Brain microvascular endothelial cell (primary cell): ENCODE results near the gene ATXN7.

Source experiments
- DNase-seq: peaks from one replicate; pipeline ENCODE4 v3.0.0-alpha.2; 2020
- H3K27ac ChIP-seq: fragments of 250-450 bp; sonication (Bioruptor Pico); 2 replicates; pipeline ENCODE4 v1.5.1; 2020; ENCODE audit warnings: mild to moderate bottlenecking, moderate library complexity
- H3K27me3 ChIP-seq: fragments of 250-450 bp; sonication (Bioruptor Pico); replicated peaks from 2 replicates; pipeline ENCODE4 v1.5.1; 2020; ENCODE audit warnings: mild to moderate bottlenecking
- H3K36me3 ChIP-seq: fragments of 250-450 bp; sonication (Bioruptor Pico); replicated peaks from 2 replicates; pipeline ENCODE4 v1.5.1; 2020; ENCODE audit warnings: mild to moderate bottlenecking
- H3K4me3 ChIP-seq: 2 replicates; pipeline ENCODE4 v1.5.1; 2011; ENCODE audit warnings: low read depth, mild to moderate bottlenecking, control low read depth, low read length, moderate library complexity
- in situ Hi-C: cut with HindIII; loops from 2 replicates; pipeline ENCODE4 v1.10.0; 2017; ENCODE audit warnings: low sequenced_read_pairs, low pct_ligation_motif_present
- TF ChIP-seq, protein P1 (sequence below): IDR thresholded peaks from 2 replicates; pipeline ENCODE4 v1.5.1; 2011; ENCODE audit warnings: low read depth, mild to moderate bottlenecking, moderate library complexity, low read length, control low read depth, inconsistent platforms; ENCODE audit errors: missing control alignments

ATXN7 gene

DNA sequence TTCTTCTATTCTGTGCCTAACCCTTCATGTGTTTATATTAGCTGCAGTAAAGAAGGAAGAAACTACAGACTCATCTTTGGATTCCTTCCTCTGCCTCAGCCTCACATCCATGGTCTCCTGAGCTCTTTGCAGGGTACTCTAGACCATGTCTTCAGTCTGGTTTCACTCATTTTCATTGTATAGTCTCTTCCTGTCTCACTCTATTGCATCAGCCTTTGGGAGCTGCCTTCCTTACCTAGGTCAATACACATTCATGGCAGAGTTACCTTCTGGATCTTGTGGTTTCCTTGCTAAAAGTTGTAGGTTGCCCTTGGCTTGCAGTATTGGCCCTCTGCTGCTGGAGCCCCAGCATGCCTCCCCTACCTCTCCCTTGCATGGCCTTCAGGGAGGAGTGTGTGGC is 80.0 kb downstream of the ATXN7 start:
- Histone ChIP-seq H3K4me3 (no peak overlapping the region), H3K36me3 (no peaks in the 10 kb centered on the region), H3K27ac (no peak overlapping the region), H3K27me3 (no peaks in the 10 kb centered on the region)
- in situ Hi-C loops: no loop called here
- TF ChIP-seq, protein P1, sequence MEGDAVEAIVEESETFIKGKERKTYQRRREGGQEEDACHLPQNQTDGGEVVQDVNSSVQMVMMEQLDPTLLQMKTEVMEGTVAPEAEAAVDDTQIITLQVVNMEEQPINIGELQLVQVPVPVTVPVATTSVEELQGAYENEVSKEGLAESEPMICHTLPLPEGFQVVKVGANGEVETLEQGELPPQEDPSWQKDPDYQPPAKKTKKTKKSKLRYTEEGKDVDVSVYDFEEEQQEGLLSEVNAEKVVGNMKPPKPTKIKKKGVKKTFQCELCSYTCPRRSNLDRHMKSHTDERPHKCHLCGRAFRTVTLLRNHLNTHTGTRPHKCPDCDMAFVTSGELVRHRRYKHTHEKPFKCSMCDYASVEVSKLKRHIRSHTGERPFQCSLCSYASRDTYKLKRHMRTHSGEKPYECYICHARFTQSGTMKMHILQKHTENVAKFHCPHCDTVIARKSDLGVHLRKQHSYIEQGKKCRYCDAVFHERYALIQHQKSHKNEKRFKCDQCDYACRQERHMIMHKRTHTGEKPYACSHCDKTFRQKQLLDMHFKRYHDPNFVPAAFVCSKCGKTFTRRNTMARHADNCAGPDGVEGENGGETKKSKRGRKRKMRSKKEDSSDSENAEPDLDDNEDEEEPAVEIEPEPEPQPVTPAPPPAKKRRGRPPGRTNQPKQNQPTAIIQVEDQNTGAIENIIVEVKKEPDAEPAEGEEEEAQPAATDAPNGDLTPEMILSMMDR: no peak
- no peak for DNase-seq

DNA sequence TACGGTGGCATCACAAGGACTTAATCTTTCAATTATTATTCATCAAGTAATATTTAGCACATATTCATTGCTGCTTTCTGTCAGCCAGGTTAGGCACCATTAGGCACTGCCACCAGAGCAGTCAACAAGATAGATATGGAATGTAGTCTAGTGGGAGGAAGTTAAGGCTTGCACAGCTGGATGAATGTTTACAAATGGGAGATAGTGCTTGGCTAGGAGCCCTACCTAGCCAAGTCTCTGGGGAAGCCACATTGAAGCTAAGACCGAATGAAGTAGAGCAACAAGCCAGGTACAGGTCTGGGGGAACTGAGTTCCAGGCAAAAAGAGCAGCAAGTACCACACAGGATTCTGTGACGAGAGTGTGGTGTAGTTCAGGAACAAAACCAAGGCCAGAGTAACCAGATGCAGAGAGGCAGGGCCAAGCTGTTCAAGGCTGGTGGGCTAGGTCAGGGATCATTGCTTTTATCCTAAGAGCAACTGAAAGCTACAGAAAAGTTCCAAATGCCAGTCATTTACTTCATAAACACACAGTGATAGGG is 82.0 kb downstream of the ATXN7 start:
- in situ Hi-C loops: no loop called here
- H3K4me3 ChIP-seq: no peak overlapping the region
- H3K27ac ChIP-seq: no peak overlapping the region

DNA sequence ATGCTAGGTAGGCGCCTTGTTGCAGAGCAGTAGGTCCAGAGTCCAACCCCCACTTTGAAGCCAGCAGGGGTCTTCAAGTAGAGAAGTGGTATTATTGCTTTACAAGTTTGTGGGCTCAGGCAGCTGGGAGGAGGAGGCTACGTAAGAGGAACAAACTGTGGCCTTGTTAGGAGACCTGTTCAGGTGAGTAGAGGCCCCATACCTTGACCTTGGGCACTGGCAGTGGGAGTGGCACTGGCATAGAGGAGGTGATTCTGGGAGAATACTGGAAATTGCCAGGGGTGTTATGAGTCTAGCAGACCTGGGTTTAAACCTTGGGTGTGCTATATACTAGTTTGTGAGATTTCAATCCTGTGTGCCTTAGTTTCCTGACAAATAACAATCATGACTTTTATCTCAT is 83.1 kb downstream of the ATXN7 start:
- TF ChIP-seq, protein P1: no peak
- H3K27me3 ChIP-seq: no peaks in the 10 kb centered on the region
- no peak overlapping the region for H3K4me3 ChIP-seq

More for the DNA sequence above, 82.0 kb downstream of the ATXN7 start:
- no peaks in the 10 kb centered on the region for H3K36me3 ChIP-seq
- no peak for DNase-seq
- TF ChIP-seq, protein P1: no peak
- no peaks in the 10 kb centered on the region for H3K27me3 ChIP-seq

DNA sequence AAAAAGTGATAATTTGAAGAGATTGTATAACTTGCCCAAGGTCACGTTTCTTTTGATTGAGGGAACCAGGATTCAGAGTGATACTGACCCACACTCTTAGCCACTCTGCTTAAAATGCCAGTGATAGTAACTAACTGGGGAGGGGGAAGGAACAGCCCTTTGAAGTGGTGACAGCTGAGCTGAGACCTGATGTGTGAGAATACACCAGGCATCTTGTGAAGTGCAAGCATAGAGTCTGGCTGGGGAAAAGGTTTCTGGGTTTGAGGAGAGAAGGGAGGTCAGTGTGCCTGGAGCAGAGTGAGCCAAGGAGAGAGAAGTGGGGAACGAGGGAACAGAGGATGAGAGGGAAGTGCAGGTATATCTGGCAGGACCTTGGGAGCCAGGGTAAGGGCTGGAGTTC is 83.9 kb downstream of the ATXN7 start:
- TF ChIP-seq, protein P1: no peak
- no peak overlapping the region for H3K4me3 ChIP-seq
- no peaks in the 10 kb centered on the region for H3K36me3 ChIP-seq
- DNase-seq: no peak
- in situ Hi-C loops: no loop called here
- no peak overlapping the region for H3K27ac ChIP-seq
- no peaks in the 10 kb centered on the region for H3K27me3 ChIP-seq

More for the DNA sequence above, 83.1 kb downstream of the ATXN7 start:
- DNase-seq: no peak
- Histone ChIP-seq H3K36me3 (no peaks in the 10 kb centered on the region), H3K27ac (no peak overlapping the region)
- in situ Hi-C loops: no loop called here

DNA sequence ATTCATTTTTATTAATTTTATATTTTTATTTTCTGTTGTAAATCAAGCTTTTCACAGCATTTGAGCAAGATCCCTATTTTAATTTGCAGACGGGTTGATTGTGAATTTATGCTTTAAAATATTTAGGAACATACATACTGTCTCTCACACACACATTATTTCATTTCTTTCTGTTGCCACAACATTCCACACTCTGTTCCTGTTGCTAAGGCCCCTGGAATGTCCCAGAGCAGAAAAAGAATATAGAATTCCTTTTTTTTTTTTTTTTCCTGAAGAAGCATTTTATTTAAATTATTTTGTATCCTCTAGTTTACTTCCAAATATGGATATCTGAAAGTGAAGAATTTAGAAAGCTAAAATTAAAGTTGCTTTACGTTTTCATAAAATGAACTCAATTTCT is 85.3 kb downstream of the ATXN7 start:
- H3K27me3 ChIP-seq: no peaks in the 10 kb centered on the region
- peak; percentile 73 for DNase-seq
- H3K27ac ChIP-seq: peak overlapping the region; percentile 64

DNA sequence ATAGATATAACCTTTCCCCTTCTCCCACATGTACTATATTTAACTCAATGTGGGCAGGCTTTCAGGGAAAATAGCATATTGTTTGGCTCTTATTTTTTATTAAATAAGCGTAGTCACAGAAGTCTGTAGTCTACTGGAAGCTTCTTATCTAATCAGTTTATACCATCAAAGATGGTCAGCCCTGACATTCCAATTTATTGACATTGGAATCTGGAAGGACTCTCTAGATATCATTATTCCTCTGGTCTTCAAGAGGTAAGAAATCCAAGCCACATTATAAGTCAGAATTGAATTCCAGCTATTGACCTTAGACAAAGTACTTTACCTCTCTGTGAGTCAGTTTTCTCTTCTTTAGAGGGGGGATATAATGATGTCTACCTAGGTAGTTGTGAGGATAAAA is 87.0 kb downstream of the ATXN7 start:
- Histone ChIP-seq H3K4me3 (no peak overlapping the region), H3K27me3 (no peaks in the 10 kb centered on the region), H3K27ac (peak overlapping the region; percentile 26), H3K36me3 (peaks cover 2% of the 10 kb centered on the region)
- TF ChIP-seq, protein P1: no peak
- in situ Hi-C loops: no loop called here
- peak; percentile 29 for DNase-seq

More for the DNA sequence above, 85.3 kb downstream of the ATXN7 start:
- Histone ChIP-seq H3K36me3 (no peaks in the 10 kb centered on the region), H3K4me3 (no peak overlapping the region)
- in situ Hi-C loops: no loop called here
- TF ChIP-seq, protein P1: no peak
